ENCODE measurements around the gene CA9. TPM values are rescaled to one million over a fixed set of nuclear protein-coding genes. Genes with fewer than 3 reads are reported as not detected.

The CA9 gene
- total and polyA plus RNA-seq, 12 donors: 0.20 to 13.2 (median 0.62) TPM; not detected in 6

DNA sequence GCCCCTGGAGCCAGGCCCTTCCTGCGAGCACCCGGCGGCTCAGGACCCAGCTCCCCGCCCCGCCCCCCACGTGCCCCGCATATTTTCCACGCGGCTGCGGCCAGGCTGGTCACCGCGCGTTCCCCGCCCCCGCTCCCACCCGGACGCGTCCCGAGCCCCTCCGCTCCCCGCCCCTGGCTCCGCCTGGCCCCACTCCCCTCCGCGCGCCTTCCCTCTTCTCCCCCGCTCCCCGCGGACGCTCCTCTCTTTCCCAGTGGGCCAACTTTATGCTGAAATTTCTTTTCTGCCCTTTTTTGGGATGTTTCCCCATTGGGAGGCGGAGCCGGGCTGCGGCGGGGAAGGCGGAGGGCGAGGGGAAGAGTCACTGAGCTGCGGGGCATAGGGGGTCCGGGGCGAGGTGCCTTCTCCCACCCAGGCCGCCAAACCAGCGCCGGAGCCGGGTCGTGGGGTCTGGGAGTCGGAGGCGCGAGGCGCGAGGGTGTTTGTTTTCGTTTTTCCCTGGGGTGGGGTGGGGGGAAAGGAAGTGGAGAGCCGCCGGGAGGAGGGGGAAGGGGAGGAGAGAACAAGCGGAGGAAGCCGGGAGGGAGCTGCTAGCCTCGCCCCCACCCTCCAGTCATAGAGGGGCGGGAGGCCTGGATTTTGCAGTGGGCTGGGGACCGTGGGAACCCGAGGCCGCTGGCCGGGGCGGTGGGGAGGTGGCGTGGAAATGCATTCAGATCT is 17.0 kb downstream of the CA9 start:
- H3K4me1 ChIP-seq: peaks cover 0 to 47% (median 44%) of the 10 kb centered on the region in 9 donors
- H3K27ac ChIP-seq: peak overlapping the region; percentile 72 to 100 (median 94)
- intact Hi-C loops (cut with DNase I): loop anchor here in 5 of 10 donors (2.0 to 5.0 kb wide), 3 partner anchors 33 to 42 kb away; partner anchors contain the start of genes CREB3 (in 2 of the 5), TLN1 (in 2 of the 5), CCDC107 (in 1 of the 5) and RMRP (in 1 of the 5)
- DNase-seq (peak; percentile 84 to 90), ATAC-seq (peak; percentile 59 to 75 (median 66))
- H3K36me3 ChIP-seq: peaks cover 0 to 14% (median 3%) of the 10 kb centered on the region in 9 donors
- H3K27me3 ChIP-seq: peaks cover 0 to 8% (median 0%) of the 10 kb centered on the region in 7 donors
- 0 to 2% methylated on average over 54 to 61 of the region's 61 CpGs for WGBS, 2 donors
- peak overlapping the region; percentile 33 to 86 (median 71) for H3K4me3 ChIP-seq
- H3K9me3 ChIP-seq: no peaks in the 10 kb centered on the region
- TF ChIP-seq, protein P1, sequence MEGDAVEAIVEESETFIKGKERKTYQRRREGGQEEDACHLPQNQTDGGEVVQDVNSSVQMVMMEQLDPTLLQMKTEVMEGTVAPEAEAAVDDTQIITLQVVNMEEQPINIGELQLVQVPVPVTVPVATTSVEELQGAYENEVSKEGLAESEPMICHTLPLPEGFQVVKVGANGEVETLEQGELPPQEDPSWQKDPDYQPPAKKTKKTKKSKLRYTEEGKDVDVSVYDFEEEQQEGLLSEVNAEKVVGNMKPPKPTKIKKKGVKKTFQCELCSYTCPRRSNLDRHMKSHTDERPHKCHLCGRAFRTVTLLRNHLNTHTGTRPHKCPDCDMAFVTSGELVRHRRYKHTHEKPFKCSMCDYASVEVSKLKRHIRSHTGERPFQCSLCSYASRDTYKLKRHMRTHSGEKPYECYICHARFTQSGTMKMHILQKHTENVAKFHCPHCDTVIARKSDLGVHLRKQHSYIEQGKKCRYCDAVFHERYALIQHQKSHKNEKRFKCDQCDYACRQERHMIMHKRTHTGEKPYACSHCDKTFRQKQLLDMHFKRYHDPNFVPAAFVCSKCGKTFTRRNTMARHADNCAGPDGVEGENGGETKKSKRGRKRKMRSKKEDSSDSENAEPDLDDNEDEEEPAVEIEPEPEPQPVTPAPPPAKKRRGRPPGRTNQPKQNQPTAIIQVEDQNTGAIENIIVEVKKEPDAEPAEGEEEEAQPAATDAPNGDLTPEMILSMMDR (IDR thresholded peaks at IDR 0.05): no peak

DNA sequence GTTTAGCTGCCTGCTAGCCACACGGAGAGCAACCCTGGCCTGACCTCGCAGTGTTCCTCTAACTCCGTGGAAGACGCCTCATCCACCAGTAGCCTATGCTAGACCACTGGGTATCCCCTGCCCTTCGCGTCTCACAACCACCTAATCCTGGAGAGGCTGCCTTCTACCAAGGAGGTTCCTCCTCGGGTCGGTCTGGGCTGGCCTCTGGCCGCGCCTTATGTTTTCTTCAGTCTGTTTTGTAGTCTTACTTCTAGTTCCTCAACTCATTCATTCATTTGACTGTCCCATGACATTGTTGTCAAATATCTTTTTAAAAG is 17.6 kb downstream of the CA9 start:
- ATAC-seq (no peak), DNase-seq (no peak)
- 22 to 40% methylated on average over 9 to 10 of the region's 10 CpGs for whole genome bisulfite sequencing, 2 donors
- no peaks in the 10 kb centered on the region for H3K9me3 ChIP-seq
- intact Hi-C loops (cut with DNase I): loop anchor here in 5 of 10 donors (2.0 to 5.0 kb wide), 3 partner anchors 34 to 42 kb away; partner anchors contain the start of genes CREB3 (in 2 of the 5), TLN1 (in 2 of the 5), CCDC107 (in 1 of the 5) and RMRP (in 1 of the 5)
- H3K27me3 ChIP-seq: peaks cover 0 to 8% (median 0%) of the 10 kb centered on the region in 7 donors
- TF ChIP-seq, protein P1 (IDR thresholded peaks at IDR 0.05): no peak
- H3K4me1 ChIP-seq: peaks cover 0 to 42% (median 38%) of the 10 kb centered on the region in 9 donors
- H3K36me3 ChIP-seq: peaks cover 0 to 14% (median 0%) of the 10 kb centered on the region in 9 donors
- peak overlapping the region in 9 of 10 donors; percentile 45 to 86 (median 75) for H3K4me3 ChIP-seq
- peak overlapping the region; percentile 72 to 100 (median 94) for H3K27ac ChIP-seq

DNA sequence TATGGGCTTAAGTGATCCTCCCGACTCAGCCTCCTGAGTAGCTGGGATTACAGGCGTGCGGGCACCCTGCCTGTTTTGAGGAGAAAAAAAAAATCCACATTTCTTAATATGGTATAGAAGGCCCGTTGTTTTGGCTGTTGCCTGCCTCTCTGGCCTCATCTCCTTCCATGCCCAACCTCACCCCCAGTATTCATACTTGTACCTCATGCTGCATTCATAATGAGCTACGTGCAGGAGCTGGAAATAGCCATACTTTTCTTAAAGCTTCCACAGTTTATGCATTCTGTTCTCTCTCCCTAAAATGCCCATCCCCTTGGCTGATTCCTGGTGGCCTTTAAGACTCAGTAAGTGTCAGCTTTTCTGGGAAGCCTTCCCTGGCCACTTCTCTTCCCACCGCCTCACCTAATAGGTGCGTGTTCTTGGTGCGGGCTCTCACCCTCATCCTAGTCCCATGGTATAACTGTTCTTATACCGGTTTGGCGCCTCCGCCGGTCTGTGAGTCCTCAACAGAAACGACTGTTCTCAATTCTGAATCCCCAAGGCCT is 18.1 kb downstream of the CA9 start:
- no peak for DNase-seq
- Histone ChIP-seq H3K4me3 (peak overlapping the region in 3 of 10 donors; percentile 78 to 85 (median 83)), H3K36me3 (peaks cover 0 to 19% (median 0%) of the 10 kb centered on the region in 9 donors), H3K9me3 (no peaks in the 10 kb centered on the region), H3K4me1 (peaks cover 0 to 42% (median 33%) of the 10 kb centered on the region in 9 donors), H3K27ac (peak overlapping the region in 9 of 10 donors; percentile 72 to 100 (median 97)), H3K27me3 (peaks cover 0 to 8% (median 0%) of the 10 kb centered on the region in 7 donors)
- intact Hi-C loops (cut with DNase I): loop anchor here in 5 of 10 donors (2.0 to 5.0 kb wide), 3 partner anchors 35 to 41 kb away; partner anchors contain the start of genes CREB3 (in 2 of the 5), TLN1 (in 2 of the 5), CCDC107 (in 1 of the 5) and RMRP (in 1 of the 5)
- WGBS, 2 donors: 72 to 77% methylated on average over 13 of the region's 13 CpGs
- TF ChIP-seq, protein P1 (IDR thresholded peaks at IDR 0.05): no peak
- no peak for ATAC-seq

DNA sequence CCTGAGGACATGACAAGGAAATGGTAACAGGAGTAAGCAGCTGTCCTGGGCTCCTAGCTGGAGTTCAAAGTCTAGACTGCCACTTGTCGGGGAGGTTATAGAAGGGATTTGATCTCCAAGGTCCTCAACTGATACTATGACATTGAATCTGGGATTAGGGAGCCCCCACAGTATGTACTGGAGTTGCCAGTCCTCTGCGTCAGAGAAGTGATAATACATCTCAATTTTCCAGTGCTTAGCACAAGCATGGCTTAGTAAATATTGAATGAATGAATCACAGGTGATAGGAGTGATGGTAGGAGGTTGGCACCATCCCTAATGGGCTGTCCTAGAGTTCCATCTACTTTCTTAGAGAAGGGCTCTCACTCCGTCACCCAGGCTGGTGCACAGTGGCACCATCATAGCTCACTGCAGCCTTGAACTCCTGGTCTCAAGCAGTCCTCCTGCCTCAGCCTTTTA is 22.2 kb downstream of the CA9 start:
- Histone ChIP-seq H3K9me3 (no peaks in the 10 kb centered on the region), H3K27me3 (no peaks in the 10 kb centered on the region), H3K36me3 (peaks cover 0 to 58% (median 36%) of the 10 kb centered on the region in 9 donors), H3K4me1 (peaks cover 0 to 18% (median 9%) of the 10 kb centered on the region in 9 donors), H3K27ac (peak overlapping the region in 1 of 10 donors; percentile 15), H3K4me3 (no peak overlapping the region)
- 91 to 93% methylated on average over 3 of the region's 3 CpGs for WGBS, 2 donors
- ATAC-seq (no peak), DNase-seq (no peak)
- TF ChIP-seq, protein P1 (IDR thresholded peaks at IDR 0.05): no peak
- intact Hi-C loops (cut with DNase I): loop anchor here in 4 of 10 donors (2.0 to 5.0 kb wide), 3 partner anchors 34 to 44 kb away; partner anchors contain the start of gene SIT1 (in 1 of the 4)

All from heart right ventricle (tissue), 16 donors.